ENCODE measurements around the gene PRR14.
A peak's percentile ranks its signal among the peaks of the same experiment; 100 is the strongest.

PRR14 gene

DNA sequence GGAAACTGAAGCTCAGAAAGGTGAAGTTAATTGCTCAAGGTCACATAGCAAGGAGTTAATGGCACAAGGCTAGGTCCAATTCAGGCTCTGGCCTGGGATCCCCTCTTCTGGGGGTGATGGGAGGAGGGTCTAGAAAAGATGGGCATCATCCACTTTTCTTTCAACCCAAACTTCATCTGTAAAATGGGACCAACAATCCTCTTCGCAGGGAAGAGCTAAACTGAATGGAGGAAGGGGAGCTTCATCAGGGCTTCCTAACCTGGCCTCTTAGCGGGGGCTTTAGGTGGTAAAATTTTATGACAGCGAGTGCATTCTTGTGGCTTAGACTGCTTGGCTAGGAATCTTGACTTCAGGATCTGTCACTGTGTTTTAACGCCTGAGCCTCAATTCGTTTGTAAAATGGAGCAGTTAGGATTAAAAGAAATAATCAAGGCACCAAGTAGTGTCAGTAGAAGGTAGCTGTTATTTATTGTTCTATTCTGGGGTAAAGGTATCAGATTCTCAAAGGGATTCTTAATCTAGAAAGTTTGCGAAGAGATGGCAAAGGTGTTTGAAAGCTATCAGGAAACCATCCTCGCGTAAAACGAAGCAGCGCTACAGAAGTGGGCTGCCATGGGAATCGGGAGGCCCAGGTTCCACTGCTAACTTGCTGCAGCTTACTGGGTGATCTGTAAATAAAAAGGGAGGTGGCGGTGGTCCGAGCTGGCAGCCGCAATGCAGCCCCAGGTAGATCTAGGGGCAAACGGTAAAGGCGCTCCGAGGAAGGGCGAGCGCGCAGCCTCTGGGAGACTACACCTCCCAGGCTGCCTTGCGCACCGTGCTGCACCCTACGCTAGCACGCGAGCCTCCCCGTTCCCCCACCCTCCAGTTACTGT, 46.7 kb downstream of the PRR14 start:
- CTCF ChIA-PET: interaction anchor here (0.8 to 2.0 kb wide), 15 partner anchors 9 to 606 kb away, joined by 3 to 8 read pairs (median 4); partner anchors contain the start of genes DCTPP1, FBRS and PRR14
- peak overlapping the region; percentile 95 for H3K4me3 ChIP-seq (ENCODE audit: low read depth, low read length)
- POLR2A ChIA-PET: interaction anchor here (0.6 to 1.5 kb wide), 3 partner anchors 11 to 50 kb away, joined by 3 to 8 read pairs (median 3); no protein-coding TSS in a partner anchor
- TF ChIP-seq, protein P1, sequence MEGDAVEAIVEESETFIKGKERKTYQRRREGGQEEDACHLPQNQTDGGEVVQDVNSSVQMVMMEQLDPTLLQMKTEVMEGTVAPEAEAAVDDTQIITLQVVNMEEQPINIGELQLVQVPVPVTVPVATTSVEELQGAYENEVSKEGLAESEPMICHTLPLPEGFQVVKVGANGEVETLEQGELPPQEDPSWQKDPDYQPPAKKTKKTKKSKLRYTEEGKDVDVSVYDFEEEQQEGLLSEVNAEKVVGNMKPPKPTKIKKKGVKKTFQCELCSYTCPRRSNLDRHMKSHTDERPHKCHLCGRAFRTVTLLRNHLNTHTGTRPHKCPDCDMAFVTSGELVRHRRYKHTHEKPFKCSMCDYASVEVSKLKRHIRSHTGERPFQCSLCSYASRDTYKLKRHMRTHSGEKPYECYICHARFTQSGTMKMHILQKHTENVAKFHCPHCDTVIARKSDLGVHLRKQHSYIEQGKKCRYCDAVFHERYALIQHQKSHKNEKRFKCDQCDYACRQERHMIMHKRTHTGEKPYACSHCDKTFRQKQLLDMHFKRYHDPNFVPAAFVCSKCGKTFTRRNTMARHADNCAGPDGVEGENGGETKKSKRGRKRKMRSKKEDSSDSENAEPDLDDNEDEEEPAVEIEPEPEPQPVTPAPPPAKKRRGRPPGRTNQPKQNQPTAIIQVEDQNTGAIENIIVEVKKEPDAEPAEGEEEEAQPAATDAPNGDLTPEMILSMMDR (IDR thresholded peaks at IDR 0.05; ENCODE audit: insufficient read depth, low read length, missing control alignments): no peak
- DNase-seq (ENCODE audit: low read depth, low spot score): no peak

DNA sequence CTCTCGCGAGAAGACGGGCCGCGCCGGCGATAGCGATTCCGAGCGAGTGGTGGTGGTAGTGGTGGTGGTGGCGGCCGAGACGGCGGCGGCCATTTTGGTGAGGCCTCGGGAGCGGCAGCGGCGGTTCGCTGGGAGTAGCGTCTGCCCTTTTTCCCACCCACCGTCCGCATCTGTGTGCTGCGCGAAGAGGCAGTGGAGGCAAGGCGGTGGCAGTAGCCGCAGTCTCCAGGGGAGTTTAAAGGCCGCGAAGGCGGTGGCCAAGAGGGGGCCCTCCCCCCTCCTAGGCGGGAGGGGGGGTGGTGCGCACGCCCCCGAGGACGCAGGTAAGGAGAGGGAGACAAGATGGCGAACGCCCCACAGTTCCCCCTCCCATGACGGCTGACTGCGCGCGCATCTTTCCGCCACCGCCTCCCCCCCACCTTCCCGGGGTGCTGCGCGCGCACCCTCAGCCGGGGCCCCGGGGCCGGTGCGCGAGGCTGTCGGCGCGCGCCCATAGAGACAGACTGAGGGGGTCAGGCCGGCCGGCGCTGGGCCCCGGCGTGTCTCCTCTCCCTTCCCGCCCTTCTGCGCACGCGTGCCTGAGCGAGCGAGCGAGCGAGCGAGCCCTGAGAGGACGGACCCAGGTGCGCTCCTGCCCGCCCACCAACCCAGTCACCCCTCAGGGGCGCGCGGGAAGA, 47.5 kb downstream of the PRR14 start:
- ChIA-PET CTCF (interaction anchor here (0.9 to 2.0 kb wide), 6 partner anchors 10 to 243 kb away, joined by 3 to 8 read pairs (median 6); partner anchors contain the start of genes FBRS and PRR14), POLR2A (interaction anchor here (0.6 to 1.5 kb wide), 2 partner anchors 39 to 49 kb away, joined by 3 to 8 read pairs; no protein-coding TSS in a partner anchor)
- H3K4me3 ChIP-seq (ENCODE audit: low read depth, low read length): peak overlapping the region; percentile 95
- DNase-seq (ENCODE audit: low read depth, low spot score): peak; percentile 77
- TF ChIP-seq, protein P1 (IDR thresholded peaks at IDR 0.05; ENCODE audit: insufficient read depth, low read length, missing control alignments): no peak

DNA sequence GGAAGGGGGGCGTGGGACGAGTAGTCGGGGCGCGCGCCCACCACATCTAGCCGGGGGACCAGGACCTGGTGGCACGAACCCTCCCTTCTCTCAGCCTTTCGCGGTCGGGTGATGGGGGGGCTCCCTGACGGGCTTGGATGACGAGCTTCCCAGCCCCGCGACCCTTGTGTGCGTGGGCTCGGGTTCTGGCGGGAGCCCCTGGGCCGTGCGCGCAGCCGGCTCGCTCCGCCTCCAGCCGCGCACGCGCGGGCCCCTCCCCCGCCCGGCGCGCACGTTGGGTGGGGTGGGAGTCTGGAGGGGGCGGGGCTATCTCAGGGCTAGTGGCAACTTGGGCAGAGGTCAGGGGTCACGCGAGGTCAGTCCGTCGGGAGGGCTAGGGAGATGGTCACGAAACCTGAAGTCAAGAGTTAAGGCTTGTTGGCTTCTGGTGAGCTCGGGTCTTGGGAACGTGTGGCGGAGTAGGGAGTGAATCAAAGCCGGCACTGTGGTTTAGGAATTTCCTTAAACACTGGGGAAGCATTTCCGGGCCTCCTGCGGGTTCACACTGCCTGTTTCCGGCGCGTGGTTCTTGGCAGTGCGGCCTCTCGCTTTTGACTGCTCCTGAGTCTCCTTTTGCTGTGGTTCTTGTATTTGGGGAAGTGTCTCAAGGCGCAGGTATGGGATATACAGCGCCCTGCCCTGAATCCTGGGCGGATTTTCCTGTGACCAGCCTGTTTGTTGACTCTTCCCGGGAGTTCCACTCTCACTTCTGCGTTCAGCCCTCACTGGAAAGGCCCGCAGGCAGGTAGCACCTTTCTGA, 48.3 kb downstream of the PRR14 start, which contains the start of gene SRCAP:
SRCAP (plus strand) TSS at position 356 of the 799 bp plus-strand sequence. CDS start 1,654 bp downstream, outside the sequence.
- POLR2A ChIA-PET: no interaction called here

DNA sequence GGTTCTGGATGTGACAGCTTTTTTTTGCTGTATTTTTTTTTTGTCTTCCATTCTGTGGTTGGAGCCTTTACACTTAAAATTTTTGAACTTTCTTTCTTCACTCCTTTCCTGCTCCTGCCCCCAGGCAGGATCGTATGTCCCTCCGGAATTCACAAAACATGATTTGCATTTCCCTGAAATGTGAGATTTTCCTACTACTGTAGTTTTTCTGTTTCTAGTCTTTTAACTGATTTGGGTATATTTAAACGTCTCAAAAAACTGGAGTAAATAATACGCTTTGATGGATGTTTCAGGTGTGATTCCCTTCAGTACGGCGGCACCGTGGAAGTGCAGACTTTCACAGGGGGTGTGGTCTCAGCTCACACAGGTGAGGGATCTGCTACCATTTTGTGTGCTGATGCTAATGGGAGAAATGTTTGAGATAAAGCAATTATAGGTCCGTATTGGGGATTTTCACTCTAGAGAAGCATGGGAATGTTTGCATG, 48.9 kb downstream of the PRR14 start:
- H3K4me3 ChIP-seq (ENCODE audit: low read depth, low read length): peak overlapping the region; percentile 95
- POLR2A ChIA-PET: no interaction called here
- TF ChIP-seq, protein P1 (IDR thresholded peaks at IDR 0.05; ENCODE audit: insufficient read depth, low read length, missing control alignments): no peak
- CTCF ChIA-PET: no interaction called here
- no peak for DNase-seq (ENCODE audit: low read depth, low spot score)

More for the DNA sequence above, 48.3 kb downstream of the PRR14 start, which contains the start of gene SRCAP:
- peak within 1 kb of the TSS; percentile 95 for H3K4me3 ChIP-seq (ENCODE audit: low read depth, low read length)
- TF ChIP-seq, protein P1 (IDR thresholded peaks at IDR 0.05; ENCODE audit: insufficient read depth, low read length, missing control alignments): no peak
- no peak for DNase-seq (ENCODE audit: low read depth, low spot score)
- CTCF ChIA-PET: no interaction called here

DNA sequence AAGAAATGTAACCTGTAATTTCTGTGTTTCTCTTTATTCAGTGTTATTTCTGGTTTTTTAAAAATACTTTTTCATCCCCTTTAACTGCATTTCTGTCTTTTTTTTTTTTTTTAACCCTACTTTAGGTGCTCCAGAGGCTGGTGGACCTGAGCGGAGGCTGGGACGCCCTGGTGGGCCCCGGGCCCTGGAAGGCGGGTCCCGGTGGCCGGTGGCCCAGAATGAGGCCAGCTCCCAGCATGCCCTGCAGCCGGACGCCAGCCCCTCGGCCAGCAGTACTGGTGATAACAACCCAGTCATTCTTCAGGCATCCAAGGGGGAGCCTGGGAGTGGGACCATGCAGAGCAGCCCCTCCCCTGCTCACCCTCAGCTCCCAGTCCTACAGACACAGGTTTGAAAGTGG, 49.7 kb downstream of the PRR14 start:
- TF ChIP-seq, protein P1 (IDR thresholded peaks at IDR 0.05; ENCODE audit: insufficient read depth, low read length, missing control alignments): no peak
- no peak overlapping the region for H3K4me3 ChIP-seq (ENCODE audit: low read depth, low read length)
- no peak for DNase-seq (ENCODE audit: low read depth, low spot score)
- ChIA-PET CTCF (interaction anchor here (1.2 kb wide), 1 partner anchor 16 kb away, joined by 3 read pairs; no protein-coding TSS in a partner anchor), POLR2A (no interaction called here)

Measured in AG04449 (cell line).